Measurements from ENCODE around the gene NDUFB11. TPM values are rescaled to one million over a fixed set of nuclear protein-coding genes. Genes with fewer than 3 reads are reported as not detected.

NDUFB11 gene
- total and polyA plus RNA-seq, 3 experiments from 2014 or later: 93.5 to 169 (median 95.0) TPM

DNA sequence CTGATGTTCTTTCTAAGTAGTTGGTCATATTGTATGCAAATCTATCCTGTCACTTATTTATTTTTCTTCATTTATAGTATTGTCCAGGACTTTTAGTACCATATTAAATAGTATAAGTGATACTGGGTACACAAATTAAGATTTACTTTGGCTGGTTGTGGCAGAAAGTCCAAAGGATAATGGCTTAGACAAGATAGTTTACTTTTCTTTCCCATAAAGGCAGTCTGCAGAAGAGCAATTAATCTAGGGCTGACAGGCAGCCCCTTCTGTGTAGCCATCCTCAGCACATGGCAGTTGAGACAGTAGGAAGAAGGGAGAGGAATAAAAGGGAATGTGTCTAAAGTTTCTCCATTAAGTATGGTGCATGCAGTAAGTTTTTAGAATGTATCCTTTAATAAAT lies 6.9 kb upstream of the NDUFB11 start:
- H3K36me3 ChIP-seq (ENCODE audit: insufficient read depth, low read length): no peaks in the 10 kb centered on the region
- Mint-ChIP-seq H3K27ac (peak overlapping the region in 2 of 8 donors; percentile 46 to 47), H3K9me3 (peaks cover 0 to 2% (median 0%) of the 10 kb centered on the region in 5 donors), H3K36me3 (peaks cover 0 to 44% (median 1%) of the 10 kb centered on the region in 3 donors), H3K27me3 (peaks cover 0 to 2% of the 10 kb centered on the region in 2 donors), H3K4me3 (no peak overlapping the region), H3K4me1 (peaks cover 15 to 31% (median 18%) of the 10 kb centered on the region in 3 donors)
- H3K27me3 ChIP-seq (ENCODE audit: insufficient read depth, low read length, poor library complexity, severe bottlenecking): no peaks in the 10 kb centered on the region
- H3K4me1 ChIP-seq (ENCODE audit: insufficient read depth, low read length): no peaks in the 10 kb centered on the region
- H3K27ac ChIP-seq (ENCODE audit: low read depth, low read length): no peak overlapping the region
- H3K9me3 ChIP-seq (ENCODE audit: low read length): no peaks in the 10 kb centered on the region
- no peak for DNase-seq
- ChIA-PET CTCF (no interaction called here), POLR2A (no interaction called here)
- no peak overlapping the region for H3K4me3 ChIP-seq (ENCODE audit: low read length)

DNA sequence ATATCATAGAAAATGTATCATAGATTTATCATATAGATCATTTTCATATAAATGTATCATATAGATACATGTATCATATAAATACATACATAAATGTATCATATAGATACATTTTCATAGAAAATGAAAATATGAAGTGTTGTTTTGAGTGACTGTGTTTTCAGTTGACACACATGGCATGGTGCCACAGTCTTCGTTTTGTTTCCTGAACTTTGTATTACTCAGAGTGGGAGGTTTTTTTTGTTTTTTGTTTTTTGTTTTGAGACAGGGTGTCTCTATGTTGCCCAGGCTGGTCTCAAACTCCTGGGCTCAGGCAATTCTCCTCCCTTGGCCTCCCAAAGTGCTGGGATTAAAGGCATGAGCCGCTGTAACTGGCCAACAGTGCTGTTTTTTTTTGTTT lies 4.4 kb upstream of the NDUFB11 start:
- ChIA-PET POLR2A (no interaction called here), CTCF (no interaction called here)
- DNase-seq: no peak
- Mint-ChIP-seq H3K9me3 (peaks cover 0 to 2% (median 0%) of the 10 kb centered on the region in 5 donors), H3K36me3 (peaks cover 0 to 46% (median 1%) of the 10 kb centered on the region in 3 donors), H3K4me1 (peaks cover 25 to 43% (median 27%) of the 10 kb centered on the region in 3 donors), H3K27me3 (peaks cover 0 to 5% of the 10 kb centered on the region in 2 donors), H3K4me3 (no peak overlapping the region), H3K27ac (peak overlapping the region in 1 of 8 donors; percentile 7)
- Histone ChIP-seq H3K27ac (ENCODE audit: low read depth, low read length) (no peak overlapping the region), H3K4me3 (ENCODE audit: low read length) (no peak overlapping the region), H3K9me3 (ENCODE audit: low read length) (no peaks in the 10 kb centered on the region), H3K4me1 (ENCODE audit: insufficient read depth, low read length) (no peaks in the 10 kb centered on the region), H3K36me3 (ENCODE audit: insufficient read depth, low read length) (no peaks in the 10 kb centered on the region), H3K27me3 (ENCODE audit: insufficient read depth, low read length, poor library complexity, severe bottlenecking) (no peaks in the 10 kb centered on the region)

DNA sequence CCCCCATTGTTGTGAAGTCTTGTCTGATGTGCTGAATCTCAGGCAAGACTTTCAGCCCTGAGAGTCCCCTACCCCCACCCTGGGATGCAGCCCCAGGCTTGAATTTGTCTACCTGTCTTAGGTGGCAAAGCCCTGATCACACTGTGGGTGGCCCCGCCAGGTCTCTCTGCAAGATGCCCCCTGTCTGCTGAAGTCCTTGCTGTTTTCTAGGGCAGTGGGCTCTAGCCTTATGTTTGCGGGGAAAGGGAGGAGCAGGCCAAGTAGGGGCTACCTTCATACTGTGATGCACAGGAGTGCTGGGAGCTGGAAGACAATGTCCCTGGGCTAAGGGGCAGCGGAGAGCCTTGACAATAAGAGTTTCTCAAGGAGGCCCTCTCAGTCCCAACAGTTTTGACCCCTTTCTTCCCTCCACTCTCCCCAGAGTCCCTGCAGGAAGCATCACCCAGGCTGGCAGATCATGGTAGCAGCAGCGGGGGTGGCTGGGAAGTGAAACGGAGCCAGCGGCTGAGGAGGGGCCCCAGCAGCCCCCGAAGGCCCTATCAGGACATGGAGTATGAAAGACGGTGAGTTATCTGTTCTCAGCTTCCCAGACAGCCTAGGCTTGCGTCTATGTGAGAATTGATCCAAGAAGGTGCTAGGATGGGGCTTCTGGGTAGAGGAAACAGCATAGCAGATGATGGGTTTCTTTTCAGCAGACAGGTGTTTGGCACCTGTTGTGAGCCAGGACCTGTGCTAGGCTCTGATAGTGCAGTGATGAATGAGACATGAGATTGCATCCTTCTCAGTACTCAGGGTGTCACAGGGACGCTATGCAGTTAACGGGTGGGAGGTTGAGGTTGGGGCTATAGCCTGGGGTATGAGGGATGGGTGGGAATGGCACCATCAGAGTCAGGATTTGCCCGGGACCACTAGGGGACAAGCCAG lies 2.7 kb upstream of the NDUFB11 start:
- Mint-ChIP-seq H3K36me3 (peaks cover 0 to 46% (median 4%) of the 10 kb centered on the region in 3 donors), H3K9me3 (peaks cover 0 to 2% (median 0%) of the 10 kb centered on the region in 5 donors), H3K27me3 (peaks cover 0 to 5% of the 10 kb centered on the region in 2 donors), H3K4me1 (peaks cover 27 to 60% (median 35%) of the 10 kb centered on the region in 3 donors), H3K27ac (peak overlapping the region in 5 of 8 donors; percentile 32 to 68 (median 53)), H3K4me3 (peak overlapping the region; percentile 13 to 99 (median 61))
- no peak overlapping the region for H3K27ac ChIP-seq (ENCODE audit: low read depth, low read length)
- H3K4me3 ChIP-seq (ENCODE audit: low read length): no peak overlapping the region
- ChIA-PET CTCF (no interaction called here), POLR2A (no interaction called here)
- H3K27me3 ChIP-seq (ENCODE audit: insufficient read depth, low read length, poor library complexity, severe bottlenecking): no peaks in the 10 kb centered on the region
- H3K36me3 ChIP-seq (ENCODE audit: insufficient read depth, low read length): no peaks in the 10 kb centered on the region
- no peaks in the 10 kb centered on the region for H3K9me3 ChIP-seq (ENCODE audit: low read length)
- H3K4me1 ChIP-seq (ENCODE audit: insufficient read depth, low read length): peaks cover 6% of the 10 kb centered on the region
- no peak for DNase-seq

GRCh38 chrX:47146121-47146935 lies 1.8 kb upstream of the NDUFB11 start:
- Histone ChIP-seq H3K36me3 (ENCODE audit: insufficient read depth, low read length) (no peaks in the 10 kb centered on the region), H3K4me1 (ENCODE audit: insufficient read depth, low read length) (peaks cover 6% of the 10 kb centered on the region), H3K27ac (ENCODE audit: low read depth, low read length) (peak overlapping the region; percentile 85), H3K27me3 (ENCODE audit: insufficient read depth, low read length, poor library complexity, severe bottlenecking) (no peaks in the 10 kb centered on the region), H3K4me3 (ENCODE audit: low read length) (peak overlapping the region; percentile 75), H3K9me3 (ENCODE audit: low read length) (no peaks in the 10 kb centered on the region)
- ChIA-PET CTCF (no interaction called here), POLR2A (no interaction called here)
- peak in 1 of 5 donors; percentile 10 for DNase-seq
- H3K9me3 Mint-ChIP-seq: peaks cover 0 to 2% (median 0%) of the 10 kb centered on the region in 5 donors
- H3K4me3 Mint-ChIP-seq: peak overlapping the region; percentile 93 to 99 (median 97)
- H3K36me3 Mint-ChIP-seq: peaks cover 0 to 47% (median 5%) of the 10 kb centered on the region in 3 donors
- peaks cover 0 to 8% of the 10 kb centered on the region in 2 donors for H3K27me3 Mint-ChIP-seq
- H3K27ac Mint-ChIP-seq: peak overlapping the region; percentile 95 to 99 (median 97)
- H3K4me1 Mint-ChIP-seq: peaks cover 27 to 54% (median 35%) of the 10 kb centered on the region in 3 donors

DNA sequence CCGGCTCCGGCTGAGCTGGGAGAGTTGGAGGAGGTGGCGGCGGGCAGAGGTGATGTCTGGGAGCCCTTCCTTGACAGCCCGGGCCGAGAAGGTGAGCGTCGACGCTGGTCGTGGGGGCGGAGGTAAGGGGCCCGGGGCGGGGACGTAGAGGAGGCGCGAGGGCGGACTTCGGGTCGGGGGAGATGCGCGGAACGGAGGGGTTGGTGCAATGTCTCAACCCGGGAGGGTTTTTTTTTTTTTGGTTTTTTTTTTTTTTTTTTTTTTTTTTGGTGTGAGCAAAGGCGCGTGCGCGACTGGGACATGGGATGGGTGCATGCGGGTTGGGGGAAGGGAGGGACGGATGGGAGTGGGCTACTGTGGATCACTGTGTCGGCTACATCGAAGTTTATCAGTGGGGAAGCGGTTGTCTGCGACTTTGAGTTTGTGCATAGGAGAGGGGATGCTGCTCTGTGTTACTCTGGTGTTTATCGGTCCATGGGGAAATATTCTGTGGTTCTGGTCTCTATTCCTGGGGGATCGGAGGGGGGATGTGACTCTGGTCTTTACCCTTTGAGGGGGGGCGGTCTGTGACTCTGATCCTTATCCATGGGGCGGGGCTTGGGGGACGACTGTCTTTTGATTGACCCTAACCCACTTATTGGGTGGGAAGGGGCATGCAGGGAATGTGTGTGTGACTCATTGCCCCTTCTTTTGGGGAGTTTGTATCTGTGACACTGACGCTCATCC lies 1.1 kb upstream of the NDUFB11 start:
- POLR2A ChIA-PET: interaction anchor here (0.7 to 2.0 kb wide), 6 partner anchors 13 to 87 kb away, joined by 4 to 19 read pairs (median 12); partner anchors contain the start of genes CDK16 and USP11
- CTCF ChIA-PET: interaction anchor here (0.6 to 1.9 kb wide), 10 partner anchors 10 to 236 kb away, joined by 3 to 12 read pairs (median 4); no protein-coding TSS in a partner anchor
- H3K4me3 ChIP-seq (ENCODE audit: low read length): peak overlapping the region; percentile 75

GRCh38 chrX:47143894-47144625 lies 442 bp downstream of the NDUFB11 start:
- POLR2A ChIA-PET: interaction anchor here (0.6 to 2.0 kb wide), 6 partner anchors 13 to 305 kb away, joined by 4 to 19 read pairs (median 12); partner anchors contain the start of genes CDK16 and USP11
- H3K4me1 Mint-ChIP-seq: peaks cover 27 to 48% (median 35%) of the 10 kb centered on the region in 3 donors
- H3K4me3 Mint-ChIP-seq: peak overlapping the region; percentile 93 to 99 (median 97)
- H3K4me1 ChIP-seq (ENCODE audit: insufficient read depth, low read length): peaks cover 6% of the 10 kb centered on the region
- CTCF ChIA-PET: interaction anchor here (0.8 to 1.9 kb wide), 8 partner anchors 9 to 49 kb away, joined by 3 to 12 read pairs (median 5); no protein-coding TSS in a partner anchor
- no peaks in the 10 kb centered on the region for H3K9me3 ChIP-seq (ENCODE audit: low read length)
- H3K27ac Mint-ChIP-seq: peak overlapping the region; percentile 95 to 99 (median 97)
- H3K36me3 ChIP-seq (ENCODE audit: insufficient read depth, low read length): no peaks in the 10 kb centered on the region
- H3K27me3 ChIP-seq (ENCODE audit: insufficient read depth, low read length, poor library complexity, severe bottlenecking): no peaks in the 10 kb centered on the region
- DNase-seq: peak in 1 of 5 donors; percentile 25
- H3K27me3 Mint-ChIP-seq: peaks cover 0 to 6% of the 10 kb centered on the region in 2 donors
- peak overlapping the region; percentile 75 for H3K4me3 ChIP-seq (ENCODE audit: low read length)
- H3K27ac ChIP-seq (ENCODE audit: low read depth, low read length): peak overlapping the region; percentile 85
- H3K9me3 Mint-ChIP-seq: no peaks in the 10 kb centered on the region
- H3K36me3 Mint-ChIP-seq: peaks cover 0 to 52% (median 5%) of the 10 kb centered on the region in 3 donors

More for the DNA sequence above, 1.1 kb upstream of the NDUFB11 start:
- peak overlapping the region; percentile 93 to 99 (median 97) for H3K4me3 Mint-ChIP-seq
- H3K4me1 Mint-ChIP-seq: peaks cover 27 to 51% (median 35%) of the 10 kb centered on the region in 3 donors
- H3K9me3 Mint-ChIP-seq: peaks cover 0 to 2% (median 0%) of the 10 kb centered on the region in 5 donors
- no peaks in the 10 kb centered on the region for H3K27me3 ChIP-seq (ENCODE audit: insufficient read depth, low read length, poor library complexity, severe bottlenecking)
- peak overlapping the region; percentile 96 to 99 (median 97) for H3K27ac Mint-ChIP-seq
- peak overlapping the region; percentile 85 for H3K27ac ChIP-seq (ENCODE audit: low read depth, low read length)
- peaks cover 0 to 51% (median 5%) of the 10 kb centered on the region in 3 donors for H3K36me3 Mint-ChIP-seq
- no peaks in the 10 kb centered on the region for H3K9me3 ChIP-seq (ENCODE audit: low read length)
- peaks cover 0 to 8% of the 10 kb centered on the region in 2 donors for H3K27me3 Mint-ChIP-seq
- no peaks in the 10 kb centered on the region for H3K36me3 ChIP-seq (ENCODE audit: insufficient read depth, low read length)
- peaks cover 6% of the 10 kb centered on the region for H3K4me1 ChIP-seq (ENCODE audit: insufficient read depth, low read length)
- no peak for DNase-seq
